ENCODE data around the gene PROP1. TPM values are rescaled to one million over a fixed set of nuclear protein-coding genes. Genes with fewer than 3 reads are reported as not detected.
"Not testable (repeated sequence)": the region's sequence is repeated elsewhere in the genome, so short reads cannot be mapped to it uniquely, and the experiment has no call there.

Gene PROP1
- total RNA-seq, 1 experiment from 2014 or later: not detected

DNA sequence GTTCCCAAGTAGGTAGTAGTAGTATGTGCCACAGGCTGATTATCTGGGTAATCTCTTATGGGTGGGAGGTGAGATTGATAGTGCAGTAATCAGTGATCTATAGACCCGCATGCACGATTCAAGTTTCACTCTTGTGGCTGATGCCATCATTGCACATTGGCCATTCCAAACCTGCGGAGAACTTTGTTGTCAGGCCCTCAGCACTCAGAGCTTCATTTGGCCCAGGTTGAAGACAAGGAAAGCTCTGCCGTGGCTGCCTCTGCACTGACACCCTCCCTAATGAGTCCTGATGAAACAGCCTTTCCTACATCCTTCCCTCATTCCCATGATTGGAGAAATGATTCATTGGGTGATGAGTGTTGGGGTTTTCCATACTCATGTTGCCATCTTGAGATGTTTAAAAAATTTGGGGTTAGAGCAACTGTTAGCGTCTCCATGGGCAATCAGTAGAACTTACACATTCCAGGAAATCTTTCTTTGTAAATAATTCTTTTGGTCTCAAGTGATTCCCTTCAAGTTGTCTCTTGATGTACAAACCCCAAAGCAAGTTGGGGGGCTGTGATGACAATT lies 22.9 kb downstream of the PROP1 start:
- intact Hi-C loops (cut with micrococcal nuclease; ENCODE audit: unreplicated experiment): no loop called here
- Histone ChIP-seq H3K36me3 (ENCODE audit: insufficient read depth, low read length, poor library complexity, severe bottlenecking) (no peaks in the 10 kb centered on the region), H3K4me3 (ENCODE audit: low read depth, low read length, poor library complexity, severe bottlenecking) (no peak overlapping the region), H3K27me3 (replicated peaks; ENCODE audit: insufficient read depth, low read depth, low read length, poor library complexity) (no peaks in the 10 kb centered on the region), H3K27ac (ENCODE audit: low read depth, low read length, poor library complexity, severe bottlenecking) (no peak overlapping the region), H3K4me1 (ENCODE audit: insufficient read depth, low read length, poor library complexity, severe bottlenecking) (no peaks in the 10 kb centered on the region), H3K9me3 (ENCODE audit: low read depth, low read length, poor library complexity, severe bottlenecking) (no peaks in the 10 kb centered on the region)
- POLR2A ChIA-PET (ENCODE audit: low non-redundant PET): no interaction called here
- DNase-seq (ENCODE audit: low spot score): no peak
- no TSS peak for BruUV-seq (replicated peaks)
- TF ChIP-seq, protein P1, sequence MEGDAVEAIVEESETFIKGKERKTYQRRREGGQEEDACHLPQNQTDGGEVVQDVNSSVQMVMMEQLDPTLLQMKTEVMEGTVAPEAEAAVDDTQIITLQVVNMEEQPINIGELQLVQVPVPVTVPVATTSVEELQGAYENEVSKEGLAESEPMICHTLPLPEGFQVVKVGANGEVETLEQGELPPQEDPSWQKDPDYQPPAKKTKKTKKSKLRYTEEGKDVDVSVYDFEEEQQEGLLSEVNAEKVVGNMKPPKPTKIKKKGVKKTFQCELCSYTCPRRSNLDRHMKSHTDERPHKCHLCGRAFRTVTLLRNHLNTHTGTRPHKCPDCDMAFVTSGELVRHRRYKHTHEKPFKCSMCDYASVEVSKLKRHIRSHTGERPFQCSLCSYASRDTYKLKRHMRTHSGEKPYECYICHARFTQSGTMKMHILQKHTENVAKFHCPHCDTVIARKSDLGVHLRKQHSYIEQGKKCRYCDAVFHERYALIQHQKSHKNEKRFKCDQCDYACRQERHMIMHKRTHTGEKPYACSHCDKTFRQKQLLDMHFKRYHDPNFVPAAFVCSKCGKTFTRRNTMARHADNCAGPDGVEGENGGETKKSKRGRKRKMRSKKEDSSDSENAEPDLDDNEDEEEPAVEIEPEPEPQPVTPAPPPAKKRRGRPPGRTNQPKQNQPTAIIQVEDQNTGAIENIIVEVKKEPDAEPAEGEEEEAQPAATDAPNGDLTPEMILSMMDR (conservative IDR thresholded peaks at IDR 0.05; ENCODE audit: low read depth, low read length): no peak
- no peak for TF ChIP-seq EZH2 (IDR thresholded peaks at IDR 0.05; ENCODE audit: borderline replicate concordance, low read depth, low read length, poor library complexity, severe bottlenecking)
- CTCF ChIA-PET: no interaction called here

- TF ChIP-seq EZH2 (IDR thresholded peaks at IDR 0.05; ENCODE audit: borderline replicate concordance, low read depth, low read length, poor library complexity, severe bottlenecking): no peak
- TF ChIP-seq, protein P1 (conservative IDR thresholded peaks at IDR 0.05; ENCODE audit: low read depth, low read length): no peak
- Histone ChIP-seq H3K36me3 (ENCODE audit: insufficient read depth, low read length, poor library complexity, severe bottlenecking) (no peaks in the 10 kb centered on the region), H3K4me3 (ENCODE audit: low read depth, low read length, poor library complexity, severe bottlenecking) (no peak overlapping the region), H3K27me3 (replicated peaks; ENCODE audit: insufficient read depth, low read depth, low read length, poor library complexity) (no peaks in the 10 kb centered on the region), H3K9me3 (ENCODE audit: low read depth, low read length, poor library complexity, severe bottlenecking) (no peaks in the 10 kb centered on the region), H3K27ac (ENCODE audit: low read depth, low read length, poor library complexity, severe bottlenecking) (no peak overlapping the region), H3K4me1 (ENCODE audit: insufficient read depth, low read length, poor library complexity, severe bottlenecking) (no peaks in the 10 kb centered on the region)
- no peak for DNase-seq (ENCODE audit: low spot score)
- CTCF ChIA-PET: no interaction called here
- no TSS peak for BruUV-seq (replicated peaks)
- intact Hi-C loops (cut with micrococcal nuclease; ENCODE audit: unreplicated experiment): no loop called here
- POLR2A ChIA-PET (ENCODE audit: low non-redundant PET): interaction anchor here (0.5 kb wide), 1 partner anchor 517 kb away, joined by 3 read pairs; no protein-coding TSS in a partner anchor
Observed at GRCh38 chr5:177972613-177973012, 23.4 kb downstream of the PROP1 start.

- H3K4me1 ChIP-seq (ENCODE audit: insufficient read depth, low read length, poor library complexity, severe bottlenecking); H3K36me3 ChIP-seq (ENCODE audit: insufficient read depth, low read length, poor library complexity, severe bottlenecking); H3K4me3 ChIP-seq (ENCODE audit: low read depth, low read length, poor library complexity, severe bottlenecking); BruUV-seq (replicated peaks); H3K9me3 ChIP-seq (ENCODE audit: low read depth, low read length, poor library complexity, severe bottlenecking); H3K27ac ChIP-seq (ENCODE audit: low read depth, low read length, poor library complexity, severe bottlenecking); CTCF ChIA-PET; H3K27me3 ChIP-seq (replicated peaks; ENCODE audit: insufficient read depth, low read depth, low read length, poor library complexity); DNase-seq (ENCODE audit: low spot score); intact Hi-C loops (cut with micrococcal nuclease; ENCODE audit: unreplicated experiment): not testable (repeated sequence)
- POLR2A ChIA-PET (ENCODE audit: low non-redundant PET): interaction anchor here (0.5 kb wide), 1 partner anchor 517 kb away, joined by 3 read pairs; no protein-coding TSS in a partner anchor
Observed at GRCh38 chr5:177972014-177972413, 24.0 kb downstream of the PROP1 start.

DNA sequence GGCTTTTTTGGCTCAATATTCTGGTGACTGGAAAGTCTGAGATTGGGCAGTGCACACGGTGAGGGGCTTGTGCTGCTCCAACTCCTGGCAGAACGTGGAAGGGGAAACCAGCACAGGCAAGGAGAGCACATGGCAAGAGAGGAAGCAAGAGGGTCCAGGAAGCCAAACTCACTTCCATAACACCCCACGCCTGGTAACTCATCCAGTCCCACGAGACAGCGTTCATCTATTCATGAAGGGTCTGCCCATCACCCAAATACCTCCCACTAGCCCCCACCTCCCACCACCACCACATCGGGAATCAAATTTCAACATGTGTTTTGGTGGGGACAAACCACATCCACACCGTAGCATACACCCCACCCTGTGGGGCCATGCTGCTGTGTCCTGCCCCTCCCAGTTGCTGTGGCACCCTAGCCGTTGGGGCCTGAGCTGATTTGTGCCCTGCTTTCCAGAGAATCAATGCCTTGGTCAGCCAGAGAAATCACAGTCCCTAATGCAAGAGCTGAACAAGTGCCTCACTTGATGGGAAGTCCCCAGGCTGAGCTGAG lies 27.3 kb downstream of the PROP1 start:
- no TSS peak for BruUV-seq (replicated peaks)
- intact Hi-C loops (cut with micrococcal nuclease; ENCODE audit: unreplicated experiment): no loop called here
- H3K27ac ChIP-seq (ENCODE audit: low read depth, low read length, poor library complexity, severe bottlenecking): no peak overlapping the region
- ChIA-PET CTCF (no interaction called here), POLR2A (ENCODE audit: low non-redundant PET) (no interaction called here)
- H3K36me3 ChIP-seq (ENCODE audit: insufficient read depth, low read length, poor library complexity, severe bottlenecking): no peaks in the 10 kb centered on the region
- TF ChIP-seq, protein P1 (conservative IDR thresholded peaks at IDR 0.05; ENCODE audit: low read depth, low read length): no peak
- TF ChIP-seq EZH2 (IDR thresholded peaks at IDR 0.05; ENCODE audit: borderline replicate concordance, low read depth, low read length, poor library complexity, severe bottlenecking): no peak
- H3K9me3 ChIP-seq (ENCODE audit: low read depth, low read length, poor library complexity, severe bottlenecking): no peaks in the 10 kb centered on the region
- H3K27me3 ChIP-seq (replicated peaks; ENCODE audit: insufficient read depth, low read depth, low read length, poor library complexity): no peaks in the 10 kb centered on the region
- no peaks in the 10 kb centered on the region for H3K4me1 ChIP-seq (ENCODE audit: insufficient read depth, low read length, poor library complexity, severe bottlenecking)
- no peak overlapping the region for H3K4me3 ChIP-seq (ENCODE audit: low read depth, low read length, poor library complexity, severe bottlenecking)
- DNase-seq (ENCODE audit: low spot score): no peak
